Measurements from ENCODE around the gene MYO18B. TPM values are rescaled to one million over a fixed set of nuclear protein-coding genes. Genes with fewer than 3 reads are reported as not detected.

The MYO18B gene
- total and polyA plus RNA-seq, 2 donors from 2014 or later: 0.19 to 0.41 TPM

DNA sequence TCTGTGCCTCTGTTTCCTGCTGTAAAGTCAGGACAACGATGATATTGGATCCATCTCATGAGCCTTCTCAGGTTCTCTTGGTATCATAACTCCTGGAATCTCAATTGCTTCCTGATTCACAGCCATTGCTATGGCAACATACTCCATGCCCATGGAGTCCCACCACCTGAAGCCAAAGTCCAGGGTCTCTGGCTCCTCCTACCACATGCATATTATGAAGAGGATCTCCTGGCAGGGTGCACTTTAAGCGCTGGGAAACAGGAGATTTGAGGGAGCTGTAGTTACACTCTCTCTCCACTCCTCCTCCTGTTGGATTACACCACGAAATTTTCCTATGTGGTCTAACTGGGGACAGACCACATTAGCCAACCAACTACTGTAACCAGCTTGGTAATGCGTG is 296.4 kb downstream of the MYO18B start:
- Histone ChIP-seq H3K36me3 (ENCODE audit: control insufficient read depth in 2 of 3, insufficient read depth in 3 of 3, low read length in 3 of 3) (no peaks in the 10 kb centered on the region), H3K9me3 (ENCODE audit: control insufficient read depth in 2 of 3, insufficient read depth in 1 of 3, low read length in 3 of 3) (peaks cover 0 to 14% (median 0%) of the 10 kb centered on the region in 3 donors), H3K27ac (ENCODE audit: low read depth in 2 of 2, low read length in 2 of 2) (no peak overlapping the region), H3K9ac (ENCODE audit: low read length in 3 of 3) (no peak overlapping the region), H3K27me3 (ENCODE audit: control insufficient read depth, insufficient read depth, low read length) (no peaks in the 10 kb centered on the region), H3K4me1 (ENCODE audit: control insufficient read depth in 2 of 3, insufficient read depth in 2 of 3, low read depth in 1 of 3, low read length in 3 of 3) (no peaks in the 10 kb centered on the region), H3K4me3 (ENCODE audit: low read length in 3 of 3) (no peak overlapping the region)
- TF ChIP-seq, protein P1, sequence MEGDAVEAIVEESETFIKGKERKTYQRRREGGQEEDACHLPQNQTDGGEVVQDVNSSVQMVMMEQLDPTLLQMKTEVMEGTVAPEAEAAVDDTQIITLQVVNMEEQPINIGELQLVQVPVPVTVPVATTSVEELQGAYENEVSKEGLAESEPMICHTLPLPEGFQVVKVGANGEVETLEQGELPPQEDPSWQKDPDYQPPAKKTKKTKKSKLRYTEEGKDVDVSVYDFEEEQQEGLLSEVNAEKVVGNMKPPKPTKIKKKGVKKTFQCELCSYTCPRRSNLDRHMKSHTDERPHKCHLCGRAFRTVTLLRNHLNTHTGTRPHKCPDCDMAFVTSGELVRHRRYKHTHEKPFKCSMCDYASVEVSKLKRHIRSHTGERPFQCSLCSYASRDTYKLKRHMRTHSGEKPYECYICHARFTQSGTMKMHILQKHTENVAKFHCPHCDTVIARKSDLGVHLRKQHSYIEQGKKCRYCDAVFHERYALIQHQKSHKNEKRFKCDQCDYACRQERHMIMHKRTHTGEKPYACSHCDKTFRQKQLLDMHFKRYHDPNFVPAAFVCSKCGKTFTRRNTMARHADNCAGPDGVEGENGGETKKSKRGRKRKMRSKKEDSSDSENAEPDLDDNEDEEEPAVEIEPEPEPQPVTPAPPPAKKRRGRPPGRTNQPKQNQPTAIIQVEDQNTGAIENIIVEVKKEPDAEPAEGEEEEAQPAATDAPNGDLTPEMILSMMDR (IDR thresholded peaks at IDR 0.05; ENCODE audit: borderline replicate concordance, extremely low read depth, insufficient read depth): no peak
- intact Hi-C loops (cut with DNase I): loop anchor here (10.0 kb wide), 1 partner anchor 56 kb away; no protein-coding TSS in a partner anchor
- DNase-seq (peak in 2 of 5 donors; percentile 4 to 7), FAIRE-seq (no peak)

DNA sequence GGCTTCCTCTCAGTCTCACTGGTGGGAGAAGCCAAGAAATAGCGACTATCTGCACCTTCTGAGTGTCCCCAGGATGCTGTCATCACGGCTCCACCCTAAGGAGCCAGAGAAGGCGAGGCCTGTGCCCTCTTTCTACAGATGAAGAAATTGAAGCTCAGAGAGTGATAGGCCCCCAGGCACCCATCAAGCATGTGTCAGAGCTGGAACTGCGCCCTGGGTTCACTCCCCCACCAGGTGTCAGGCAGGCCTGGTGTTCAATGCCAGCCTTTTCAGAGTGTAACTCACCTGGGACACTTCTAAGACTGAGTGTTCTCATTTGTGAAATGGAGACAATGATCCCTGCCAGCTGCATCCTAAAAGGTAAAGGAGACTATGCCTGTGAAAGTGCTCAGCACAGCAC is 299.9 kb downstream of the MYO18B start:
- Histone ChIP-seq H3K36me3 (ENCODE audit: control insufficient read depth in 2 of 3, insufficient read depth in 3 of 3, low read length in 3 of 3) (no peaks in the 10 kb centered on the region), H3K9ac (ENCODE audit: low read length in 3 of 3) (no peak overlapping the region), H3K9me3 (ENCODE audit: control insufficient read depth in 2 of 3, insufficient read depth in 1 of 3, low read length in 3 of 3) (no peaks in the 10 kb centered on the region), H3K4me1 (ENCODE audit: control insufficient read depth in 2 of 3, insufficient read depth in 2 of 3, low read depth in 1 of 3, low read length in 3 of 3) (no peaks in the 10 kb centered on the region), H3K27ac (ENCODE audit: low read depth in 2 of 2, low read length in 2 of 2) (no peak overlapping the region), H3K27me3 (ENCODE audit: control insufficient read depth, insufficient read depth, low read length) (no peaks in the 10 kb centered on the region), H3K4me3 (ENCODE audit: low read length in 3 of 3) (no peak overlapping the region)
- FAIRE-seq (no peak), DNase-seq (no peak)
- intact Hi-C loops (cut with DNase I): no loop called here
- TF ChIP-seq, protein P1 (IDR thresholded peaks at IDR 0.05; ENCODE audit: borderline replicate concordance, extremely low read depth, insufficient read depth): no peak

DNA sequence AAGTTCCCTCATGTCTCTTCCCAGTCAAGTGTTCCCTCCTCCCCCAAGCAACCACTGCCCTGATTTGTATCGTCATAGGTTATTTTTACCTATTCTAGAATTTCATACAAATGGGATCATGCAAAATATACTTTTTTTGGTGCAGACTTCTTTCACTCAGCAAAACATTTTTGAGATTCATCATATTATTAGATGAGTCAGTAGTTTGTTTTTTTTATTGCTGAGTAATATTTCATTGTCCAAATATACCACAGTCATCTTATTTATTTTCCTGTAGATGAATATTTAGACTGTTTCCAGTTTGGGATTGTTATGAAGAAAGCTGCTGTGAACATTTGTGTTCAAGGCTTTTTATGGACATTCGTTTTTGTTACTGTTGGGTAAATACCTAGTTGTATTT is 301.0 kb downstream of the MYO18B start:
- no peak overlapping the region for H3K9ac ChIP-seq (ENCODE audit: low read length in 3 of 3)
- H3K9me3 ChIP-seq (ENCODE audit: control insufficient read depth in 2 of 3, insufficient read depth in 1 of 3, low read length in 3 of 3): no peaks in the 10 kb centered on the region
- no peak overlapping the region for H3K4me3 ChIP-seq (ENCODE audit: low read length in 3 of 3)
- H3K27me3 ChIP-seq (ENCODE audit: control insufficient read depth, insufficient read depth, low read length): no peaks in the 10 kb centered on the region
- intact Hi-C loops (cut with DNase I): no loop called here
- no peaks in the 10 kb centered on the region for H3K36me3 ChIP-seq (ENCODE audit: control insufficient read depth in 2 of 3, insufficient read depth in 3 of 3, low read length in 3 of 3)
- no peaks in the 10 kb centered on the region for H3K4me1 ChIP-seq (ENCODE audit: control insufficient read depth in 2 of 3, insufficient read depth in 2 of 3, low read depth in 1 of 3, low read length in 3 of 3)
- FAIRE-seq (no peak), DNase-seq (no peak)
- TF ChIP-seq, protein P1 (IDR thresholded peaks at IDR 0.05; ENCODE audit: borderline replicate concordance, extremely low read depth, insufficient read depth): no peak
- H3K27ac ChIP-seq (ENCODE audit: low read depth in 2 of 2, low read length in 2 of 2): no peak overlapping the region

DNA sequence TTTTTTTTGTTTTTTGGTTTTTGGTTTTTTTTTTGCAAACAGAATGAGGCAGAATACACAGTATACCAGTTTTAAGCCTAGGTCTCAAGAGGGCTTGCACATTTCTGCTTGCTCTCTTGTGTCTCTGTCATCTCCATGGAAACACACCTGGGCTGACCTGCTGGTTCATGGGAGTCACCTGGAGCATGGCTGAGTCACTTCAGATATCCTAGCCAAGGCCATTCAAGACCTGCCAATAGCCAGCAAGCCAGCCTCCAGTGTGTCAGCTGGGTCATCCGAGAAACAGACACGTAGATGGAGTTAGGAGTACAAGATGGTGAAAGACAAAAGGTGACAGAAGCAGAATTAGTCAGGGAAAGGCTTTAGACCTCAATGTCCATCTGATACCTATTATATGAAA is 303.1 kb downstream of the MYO18B start:
- intact Hi-C loops (cut with DNase I): no loop called here
- H3K9ac ChIP-seq (ENCODE audit: low read length in 3 of 3): no peak overlapping the region
- no peaks in the 10 kb centered on the region for H3K9me3 ChIP-seq (ENCODE audit: control insufficient read depth in 2 of 3, insufficient read depth in 1 of 3, low read length in 3 of 3)
- no peak for FAIRE-seq
- H3K27me3 ChIP-seq (ENCODE audit: control insufficient read depth, insufficient read depth, low read length): no peaks in the 10 kb centered on the region
- DNase-seq: no peak
- H3K4me3 ChIP-seq (ENCODE audit: low read length in 3 of 3): no peak overlapping the region
- TF ChIP-seq, protein P1 (IDR thresholded peaks at IDR 0.05; ENCODE audit: borderline replicate concordance, extremely low read depth, insufficient read depth): no peak
- no peaks in the 10 kb centered on the region for H3K36me3 ChIP-seq (ENCODE audit: control insufficient read depth in 2 of 3, insufficient read depth in 3 of 3, low read length in 3 of 3)
- H3K27ac ChIP-seq (ENCODE audit: low read depth in 2 of 2, low read length in 2 of 2): no peak overlapping the region
- no peaks in the 10 kb centered on the region for H3K4me1 ChIP-seq (ENCODE audit: control insufficient read depth in 2 of 3, insufficient read depth in 2 of 3, low read depth in 1 of 3, low read length in 3 of 3)
